Left ventricle myocardium inferior (tissue), 1 donor: ENCODE measurements around the gene MSGN1. TPM values are rescaled to one million over a fixed set of nuclear protein-coding genes. Genes with fewer than 3 reads are reported as not detected.
A peak's percentile ranks its signal among the peaks of the same experiment; 100 is the strongest.

Experiments
- DNase-seq: peaks from one replicate; pipeline ENCODE4 v3.0.0-alpha.2; 2020
- H3K27ac ChIP-seq: fragments of 200-600 bp; replicated peaks from 2 replicates; pipeline ENCODE4 v1.8.0; 2021
- H3K27me3 ChIP-seq: fragments of 200-600 bp; 2 replicates; pipeline ENCODE4 v1.8.0; 2021; ENCODE audit warnings: low read depth
- H3K36me3 ChIP-seq: fragments of 200-600 bp; 2 replicates; pipeline ENCODE4 v1.8.0; 2021
- H3K4me1 ChIP-seq: fragments of 200-600 bp; 2 replicates; pipeline ENCODE4 v1.8.0; 2021
- H3K4me3 ChIP-seq: fragments of 200-600 bp; 2 replicates; pipeline ENCODE4 v1.8.0; 2021; ENCODE audit warnings: mild to moderate bottlenecking, moderate library complexity
- H3K9me3 ChIP-seq: fragments of 200-600 bp; replicated peaks from 2 replicates; pipeline ENCODE4 v1.8.0; 2021
- intact Hi-C: fragments of 100-400 bp; cut with micrococcal nuclease; formaldehyde crosslinking; loops from one replicate; pipeline ENCODE4 v1.11.0; 2022
- long read RNA-seq: library from polyadenylated mRNA; unstranded; transcript quantifications from one replicate; pipeline ENCODE4 v2.0.0, GENCODE V29; 2021
- total RNA-seq: library from RNA; stranded (reverse); fragmentation: NEBNext Ultra II Directional; extraction: Animal tissue kit (Norgen Biotek cat#: 25700); gene quantifications from one replicate; pipeline ENCODE4 v1.2.1, GENCODE V29; 2021
- TF ChIP-seq, protein P1 (sequence below): fragments of 200-600 bp; IDR thresholded peaks from 2 replicates; pipeline ENCODE4 v1.8.0; 2021; ENCODE audit warnings: antibody characterized with exemption, mild to moderate bottlenecking, borderline replicate concordance
- donor health status: DM: no; HTN: yes; CAD: no; lungs with severe emphysema.

MSGN1 gene, protein sequence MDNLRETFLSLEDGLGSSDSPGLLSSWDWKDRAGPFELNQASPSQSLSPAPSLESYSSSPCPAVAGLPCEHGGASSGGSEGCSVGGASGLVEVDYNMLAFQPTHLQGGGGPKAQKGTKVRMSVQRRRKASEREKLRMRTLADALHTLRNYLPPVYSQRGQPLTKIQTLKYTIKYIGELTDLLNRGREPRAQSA
- total RNA-seq = not detected
- long read RNA-seq = 0 reads

- intact Hi-C loops = no loop called here
- H3K4me3 ChIP-seq = no peak within 1 kb of the TSS
- no peak for DNase-seq
- H3K27ac ChIP-seq = no peak within 1 kb of the TSS
- peaks cover 28% of the 10 kb centered on the region for H3K4me1 ChIP-seq
- TF ChIP-seq, protein P1, sequence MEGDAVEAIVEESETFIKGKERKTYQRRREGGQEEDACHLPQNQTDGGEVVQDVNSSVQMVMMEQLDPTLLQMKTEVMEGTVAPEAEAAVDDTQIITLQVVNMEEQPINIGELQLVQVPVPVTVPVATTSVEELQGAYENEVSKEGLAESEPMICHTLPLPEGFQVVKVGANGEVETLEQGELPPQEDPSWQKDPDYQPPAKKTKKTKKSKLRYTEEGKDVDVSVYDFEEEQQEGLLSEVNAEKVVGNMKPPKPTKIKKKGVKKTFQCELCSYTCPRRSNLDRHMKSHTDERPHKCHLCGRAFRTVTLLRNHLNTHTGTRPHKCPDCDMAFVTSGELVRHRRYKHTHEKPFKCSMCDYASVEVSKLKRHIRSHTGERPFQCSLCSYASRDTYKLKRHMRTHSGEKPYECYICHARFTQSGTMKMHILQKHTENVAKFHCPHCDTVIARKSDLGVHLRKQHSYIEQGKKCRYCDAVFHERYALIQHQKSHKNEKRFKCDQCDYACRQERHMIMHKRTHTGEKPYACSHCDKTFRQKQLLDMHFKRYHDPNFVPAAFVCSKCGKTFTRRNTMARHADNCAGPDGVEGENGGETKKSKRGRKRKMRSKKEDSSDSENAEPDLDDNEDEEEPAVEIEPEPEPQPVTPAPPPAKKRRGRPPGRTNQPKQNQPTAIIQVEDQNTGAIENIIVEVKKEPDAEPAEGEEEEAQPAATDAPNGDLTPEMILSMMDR = no peak
- no peaks in the 10 kb centered on the region for H3K36me3 ChIP-seq
- H3K27me3 ChIP-seq = no peaks in the 10 kb centered on the region
- no peaks in the 10 kb centered on the region for H3K9me3 ChIP-seq
Observed at GRCh38 chr2:17816396-17817245, at the start of gene MSGN1. Gene MSGN1, plus strand, starts transcription at chr2:17816460. Its CDS starts 59 bp downstream, at chr2:17816519.

DNA sequence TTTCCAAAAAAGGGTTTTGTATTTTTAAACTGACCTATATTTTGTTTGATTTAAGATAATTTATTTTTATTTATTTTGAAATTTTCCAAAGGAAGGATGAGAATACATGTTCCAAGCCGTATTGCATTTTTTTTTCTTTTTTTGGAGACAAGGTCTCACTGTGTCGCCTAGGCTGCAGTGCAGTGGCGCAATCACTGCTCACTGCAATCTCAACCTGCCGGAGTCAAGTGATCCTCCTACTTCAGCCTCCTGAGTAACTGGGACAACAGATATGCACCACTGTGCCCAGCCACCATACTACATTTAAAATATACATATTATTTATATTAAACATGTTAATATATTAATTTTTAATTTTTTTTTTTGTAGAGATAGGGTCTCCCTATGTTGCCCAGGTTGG lies 47.4 kb upstream of the MSGN1 start:
- TF ChIP-seq, protein P1 = no peak
- Histone ChIP-seq H3K9me3 (no peaks in the 10 kb centered on the region), H3K27me3 (no peaks in the 10 kb centered on the region), H3K4me1 (peaks cover 35% of the 10 kb centered on the region), H3K36me3 (peaks cover 9% of the 10 kb centered on the region), H3K4me3 (no peak overlapping the region), H3K27ac (no peak overlapping the region)
- intact Hi-C loops = no loop called here
- no peak for DNase-seq

DNA sequence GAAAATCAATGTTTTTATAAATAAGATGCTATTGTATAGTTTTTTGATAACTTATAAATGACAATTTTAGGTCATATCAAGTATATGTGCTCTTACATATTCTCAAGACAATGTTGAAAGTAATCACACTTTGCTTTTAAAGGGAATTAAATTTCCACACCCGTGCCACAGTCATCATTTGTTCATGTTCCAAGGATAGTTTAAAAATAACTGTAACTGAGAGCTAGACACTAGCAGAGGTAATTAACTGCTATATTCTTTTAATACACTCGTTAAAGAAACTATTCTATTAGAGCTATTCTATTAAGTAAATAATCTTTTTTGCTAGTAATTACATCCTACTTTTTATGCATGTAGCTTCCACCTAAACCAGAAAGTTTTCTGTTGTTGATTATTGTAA lies 44.3 kb upstream of the MSGN1 start:
- no peak overlapping the region for H3K4me3 ChIP-seq
- intact Hi-C loops = no loop called here
- peaks cover 8% of the 10 kb centered on the region for H3K36me3 ChIP-seq
- H3K9me3 ChIP-seq = no peaks in the 10 kb centered on the region
- DNase-seq = no peak
- H3K4me1 ChIP-seq = peaks cover 23% of the 10 kb centered on the region
- H3K27ac ChIP-seq = peak overlapping the region; percentile 36
- TF ChIP-seq, protein P1 = no peak
- H3K27me3 ChIP-seq = no peaks in the 10 kb centered on the region

GRCh38 chr2:17772532-17772931 lies 43.7 kb upstream of the MSGN1 start:
- no peak overlapping the region for H3K4me3 ChIP-seq
- TF ChIP-seq, protein P1 = no peak
- peaks cover 6% of the 10 kb centered on the region for H3K36me3 ChIP-seq
- DNase-seq = no peak
- peaks cover 23% of the 10 kb centered on the region for H3K4me1 ChIP-seq
- peak overlapping the region; percentile 36 for H3K27ac ChIP-seq
- intact Hi-C loops = no loop called here
- no peaks in the 10 kb centered on the region for H3K9me3 ChIP-seq
- no peaks in the 10 kb centered on the region for H3K27me3 ChIP-seq

DNA sequence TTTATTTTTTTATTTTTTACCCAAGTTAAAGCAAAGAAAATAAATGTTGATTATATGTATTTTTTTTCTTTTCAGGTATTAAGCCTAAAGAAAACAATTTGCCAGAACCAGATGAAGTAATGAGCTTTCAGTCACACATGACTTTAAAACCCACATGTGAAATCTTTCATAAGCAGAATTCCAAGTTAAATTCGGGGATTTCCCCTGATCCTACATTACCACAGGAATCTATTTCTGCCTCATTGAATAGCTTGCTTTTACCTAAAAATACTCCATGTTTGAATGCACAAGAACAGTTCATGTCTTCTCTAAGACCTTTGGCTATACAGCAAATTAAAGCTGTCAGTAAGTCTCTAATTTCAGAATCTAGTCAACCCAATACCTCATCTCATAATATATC lies 35.7 kb upstream of the MSGN1 start:
- TF ChIP-seq, protein P1 = no peak
- no peaks in the 10 kb centered on the region for H3K9me3 ChIP-seq
- H3K27me3 ChIP-seq = no peaks in the 10 kb centered on the region
- no peak overlapping the region for H3K27ac ChIP-seq
- no peaks in the 10 kb centered on the region for H3K4me1 ChIP-seq
- intact Hi-C loops = no loop called here
- H3K4me3 ChIP-seq = no peak overlapping the region
- no peak for DNase-seq
- H3K36me3 ChIP-seq = peaks cover 24% of the 10 kb centered on the region
